AG09309 (cell line): ENCODE measurements around the gene IGDCC3.

Experiments
- DNase-seq: peaks from one replicate; pipeline ENCODE4 v3.0.0-alpha.2; 2010; ENCODE audit warnings: low read depth
- H3K4me3 ChIP-seq: 2 replicates; pipeline ENCODE4 v1.5.1; 2011; ENCODE audit warnings: mild to moderate bottlenecking, low read depth, low read length, moderate library complexity; ENCODE audit not compliant: control insufficient read depth
- CTCF ChIP-seq: IDR thresholded peaks from 2 replicates; pipeline ENCODE4 v1.5.1; 2011; ENCODE audit warnings: mild to moderate bottlenecking, low read depth, low read length, inconsistent platforms; ENCODE audit not compliant: insufficient read depth, control insufficient read depth; ENCODE audit errors: missing control alignments

The IGDCC3 gene

GRCh38 chr15:65335278-65336055 is 42.3 kb downstream of the IGDCC3 start:
- no peak for TF ChIP-seq CTCF
- no peak overlapping the region for H3K4me3 ChIP-seq
- DNase-seq = no peak

- TF ChIP-seq CTCF = no peak
- no peak overlapping the region for H3K4me3 ChIP-seq
- no peak for DNase-seq
Observed at GRCh38 chr15:65334586-65335231, 43.1 kb downstream of the IGDCC3 start.

- H3K4me3 ChIP-seq = no peak overlapping the region
- TF ChIP-seq CTCF = no peak
- DNase-seq = no peak
Observed at GRCh38 chr15:65333856-65334255, 43.9 kb downstream of the IGDCC3 start.

GRCh38 chr15:65333148-65333820 is 44.5 kb downstream of the IGDCC3 start:
- no peak overlapping the region for H3K4me3 ChIP-seq
- DNase-seq = no peak
- no peak for TF ChIP-seq CTCF

GRCh38 chr15:65332391-65333147 is 45.2 kb downstream of the IGDCC3 start:
- DNase-seq = no peak
- TF ChIP-seq CTCF = no peak
- H3K4me3 ChIP-seq = no peak overlapping the region

GRCh38 chr15:65331811-65332210 is 46.0 kb downstream of the IGDCC3 start:
- no peak for DNase-seq
- no peak overlapping the region for H3K4me3 ChIP-seq
- TF ChIP-seq CTCF = no peak
